SU-DHL-6 (cell line): ENCODE results near the gene HOXA7.

Experiments used
- CTCF ChIP-seq: fragments of 200-600 bp; sonication (generic); IDR thresholded peaks from one replicate; pipeline ENCODE4 v1.5.1; 2017; ENCODE audit warnings: antibody characterized with exemption, mild to moderate bottlenecking, low read length, moderate library complexity; ENCODE audit not compliant: insufficient read depth, poor library complexity, severe bottlenecking
- EZH2phosphoT487 ChIP-seq: fragments of 200-600 bp; sonication (generic), shearing (Covaris generic); conservative IDR thresholded peaks from 2 replicates; pipeline ENCODE4 v1.6.1; 2018; ENCODE audit warnings: mild to moderate bottlenecking, antibody characterized with exemption, low read length, moderate library complexity, mixed read lengths

- no peak for TF ChIP-seq CTCF
- TF ChIP-seq EZH2phosphoT487: no peak
These were observed 34.8 kb downstream of the HOXA7 start for GRCh38 chr7:27121684-27122076.
